ENCODE results near the gene MCRIP1. TPM values are rescaled to one million over a fixed set of nuclear protein-coding genes. Genes with fewer than 3 reads are reported as not detected.

Gene MCRIP1
- total and polyA plus RNA-seq, 7 donors, result 37.0 to 129 (median 116) TPM

GRCh38 chr17:81839301-81839700 lies 6.2 kb upstream of the MCRIP1 start:
- Histone ChIP-seq H3K27me3 (no peaks in the 10 kb centered on the region), H3K4me3 (no peak overlapping the region), H3K27ac (no peak overlapping the region), H3K36me3 (peaks cover 7 to 17% (median 14%) of the 10 kb centered on the region in 4 donors), H3K4me1 (peaks cover 0 to under 1% (median 0%) of the 10 kb centered on the region in 4 donors), H3K9me3 (no peaks in the 10 kb centered on the region)
- DNase-seq, result no peak
- TF ChIP-seq CTCF (IDR thresholded peaks at IDR 0.05) (no peak), POLR2AphosphoS5 (IDR thresholded peaks at IDR 0.05) (no peak), POLR2A (IDR thresholded peaks at IDR 0.05) (no peak), EP300 (IDR thresholded peaks at IDR 0.05) (no peak)
- intact Hi-C loops (cut with DNase I), result no loop called here
- 83 to 85% methylated on average over 15 of the region's 15 CpGs for WGBS, 2 donors

- H3K4me3 ChIP-seq, result no peak overlapping the region
- intact Hi-C loops (cut with DNase I), result no loop called here
- H3K36me3 ChIP-seq, result peaks cover 2 to 13% (median 9%) of the 10 kb centered on the region in 4 donors
- TF ChIP-seq POLR2AphosphoS5 (IDR thresholded peaks at IDR 0.05) (no peak), POLR2A (IDR thresholded peaks at IDR 0.05) (no peak), EP300 (IDR thresholded peaks at IDR 0.05) (no peak), CTCF (IDR thresholded peaks at IDR 0.05) (no peak)
- 58 to 67% methylated on average over 17 of the region's 17 CpGs for WGBS, 2 donors
- H3K4me1 ChIP-seq, result peaks cover 0 to 5% (median 4%) of the 10 kb centered on the region in 4 donors
- no peak overlapping the region for H3K27ac ChIP-seq
- H3K27me3 ChIP-seq, result no peaks in the 10 kb centered on the region
- no peaks in the 10 kb centered on the region for H3K9me3 ChIP-seq
- DNase-seq, result no peak
Observed at GRCh38 chr17:81838753-81839255, 5.7 kb upstream of the MCRIP1 start.

GRCh38 chr17:81837641-81838040 lies 4.5 kb upstream of the MCRIP1 start:
- no peaks in the 10 kb centered on the region for H3K27me3 ChIP-seq
- no peak overlapping the region for H3K27ac ChIP-seq
- peaks cover 0 to 1% (median 0%) of the 10 kb centered on the region in 4 donors for H3K36me3 ChIP-seq
- no peaks in the 10 kb centered on the region for H3K9me3 ChIP-seq
- 82 to 84% methylated on average over 9 of the region's 9 CpGs for WGBS, 2 donors
- no peak for DNase-seq
- peaks cover 0 to 10% (median 9%) of the 10 kb centered on the region in 4 donors for H3K4me1 ChIP-seq
- no peak overlapping the region for H3K4me3 ChIP-seq
- TF ChIP-seq POLR2AphosphoS5 (IDR thresholded peaks at IDR 0.05) (no peak), EP300 (IDR thresholded peaks at IDR 0.05) (no peak), CTCF (IDR thresholded peaks at IDR 0.05) (no peak), POLR2A (IDR thresholded peaks at IDR 0.05) (no peak)
- intact Hi-C loops (cut with DNase I), result no loop called here

GRCh38 chr17:81834831-81835267 lies 1.8 kb upstream of the MCRIP1 start, which contains the start of gene PPP1R27:
Gene PPP1R27 (minus strand): TSS chr17:81835050. CDS start chr17:81834953, 97 bp downstream.
- 93 to 95% methylated on average over 26 of the region's 26 CpGs for WGBS, 2 donors
- TF ChIP-seq POLR2AphosphoS5 (IDR thresholded peaks at IDR 0.05) (no peak), CTCF (IDR thresholded peaks at IDR 0.05) (no peak), POLR2A (IDR thresholded peaks at IDR 0.05) (no peak), EP300 (IDR thresholded peaks at IDR 0.05) (no peak)
- Histone ChIP-seq H3K4me1 (peaks cover 0 to 27% (median 23%) of the 10 kb centered on the region in 4 donors), H3K4me3 (peak within 1 kb of the TSS; percentile 82 to 99 (median 92)), H3K27me3 (no peaks in the 10 kb centered on the region), H3K27ac (peak within 1 kb of the TSS in 3 of 4 donors; percentile 83 to 95 (median 93)), H3K36me3 (no peaks in the 10 kb centered on the region), H3K9me3 (no peaks in the 10 kb centered on the region)
- DNase-seq, result no peak
- intact Hi-C loops (cut with DNase I), result loop anchor here (5.0 kb wide), 1 partner anchor 37 kb away; the partner anchor contains the start of gene ARHGDIA
